Fibroblast of skin of abdomen (primary cell): ENCODE data around the gene RARG.

Source experiments
- DNase-seq: peaks from one replicate; pipeline ENCODE4 v3.0.0-alpha.2; 2013

The RARG gene

DNA sequence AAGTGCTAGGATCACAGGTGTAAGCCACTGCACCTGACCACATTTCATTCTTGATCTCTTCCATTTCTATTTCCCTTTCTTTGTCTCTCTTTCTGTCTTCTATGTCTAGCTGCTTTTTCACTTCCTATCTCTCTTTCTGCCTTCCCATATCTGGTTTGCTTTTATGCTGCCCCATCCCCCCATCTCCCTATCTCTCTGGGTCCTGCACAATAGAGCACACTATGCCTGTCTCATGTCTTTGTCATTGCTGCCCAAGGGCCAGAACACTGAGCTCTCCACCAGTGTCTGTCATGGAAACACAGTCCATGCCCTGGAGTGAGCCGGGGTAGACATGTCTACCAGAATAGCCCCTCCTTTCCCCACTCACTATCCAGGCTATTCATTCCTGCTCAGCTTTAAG lies 12.3 kb upstream of the RARG start:
- DNase-seq: no peak

DNA sequence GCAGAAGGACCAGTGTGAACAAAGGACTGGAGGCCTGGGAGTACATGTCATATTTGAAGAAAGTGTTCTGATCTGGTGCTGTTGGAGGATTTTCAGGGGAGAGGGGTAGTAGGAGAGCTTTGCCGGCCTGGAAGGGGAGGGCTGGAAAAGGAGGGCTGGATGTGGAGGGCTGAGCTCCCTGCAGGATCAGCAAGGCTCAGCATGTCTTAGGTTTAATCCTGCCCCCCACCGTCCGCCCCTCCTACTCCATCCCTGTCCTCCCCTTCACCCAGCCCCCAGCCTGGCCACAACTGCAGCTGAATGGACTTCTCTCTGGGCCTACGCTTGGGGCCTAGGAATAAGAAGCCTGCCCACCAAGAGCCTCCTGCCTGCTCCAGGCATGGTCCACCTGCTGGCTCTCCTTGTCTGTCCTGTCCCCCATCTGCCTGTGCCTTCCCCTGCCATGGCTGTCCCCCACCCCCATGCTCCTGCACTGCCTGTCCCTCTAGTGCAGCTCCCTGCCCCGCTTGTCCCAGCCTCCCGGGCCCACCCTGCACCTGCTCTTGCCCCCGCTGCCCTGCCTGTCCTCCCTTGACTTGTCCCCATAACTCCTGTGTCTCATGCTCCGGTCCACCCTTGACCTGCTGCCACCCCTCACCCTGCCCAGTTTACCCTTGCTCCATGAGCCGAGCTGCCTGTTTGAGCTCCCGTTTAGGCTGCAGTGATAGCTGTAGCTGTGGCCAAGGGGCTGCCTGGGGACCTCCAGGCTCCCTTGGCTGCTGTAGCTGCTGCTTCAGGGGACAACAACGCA lies 9.8 kb upstream of the RARG start:
- DNase-seq: no peak

DNA sequence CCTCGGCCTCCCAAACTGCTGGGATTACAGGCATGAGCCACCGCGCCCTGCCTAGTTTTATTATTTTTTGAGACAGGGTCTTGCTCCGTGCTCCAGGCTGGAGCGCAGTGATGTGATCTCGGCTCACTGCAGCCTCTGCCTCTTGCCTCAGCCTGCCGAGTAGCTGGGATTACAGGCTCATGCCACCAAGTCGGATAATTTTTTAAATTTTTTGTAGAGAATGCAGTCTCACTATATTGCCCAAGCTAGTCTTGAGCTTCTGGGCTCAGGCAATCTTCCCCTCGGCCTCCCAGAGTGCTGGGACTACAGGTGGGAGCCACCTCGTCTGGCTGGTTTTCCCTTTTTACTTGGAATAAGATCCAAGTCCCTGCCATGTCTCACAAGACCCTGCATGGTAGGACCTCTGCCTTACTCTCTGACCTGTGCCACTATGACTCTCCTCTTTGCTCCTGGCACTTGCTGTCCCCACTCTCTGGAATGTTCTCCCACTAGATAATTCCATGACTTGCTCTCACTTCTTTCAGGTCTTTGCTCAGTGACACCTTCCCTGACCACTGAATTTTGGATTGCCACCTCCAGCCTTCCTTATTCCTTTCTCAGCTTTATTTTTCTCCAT lies 7.7 kb upstream of the RARG start:
- no peak for DNase-seq

DNA sequence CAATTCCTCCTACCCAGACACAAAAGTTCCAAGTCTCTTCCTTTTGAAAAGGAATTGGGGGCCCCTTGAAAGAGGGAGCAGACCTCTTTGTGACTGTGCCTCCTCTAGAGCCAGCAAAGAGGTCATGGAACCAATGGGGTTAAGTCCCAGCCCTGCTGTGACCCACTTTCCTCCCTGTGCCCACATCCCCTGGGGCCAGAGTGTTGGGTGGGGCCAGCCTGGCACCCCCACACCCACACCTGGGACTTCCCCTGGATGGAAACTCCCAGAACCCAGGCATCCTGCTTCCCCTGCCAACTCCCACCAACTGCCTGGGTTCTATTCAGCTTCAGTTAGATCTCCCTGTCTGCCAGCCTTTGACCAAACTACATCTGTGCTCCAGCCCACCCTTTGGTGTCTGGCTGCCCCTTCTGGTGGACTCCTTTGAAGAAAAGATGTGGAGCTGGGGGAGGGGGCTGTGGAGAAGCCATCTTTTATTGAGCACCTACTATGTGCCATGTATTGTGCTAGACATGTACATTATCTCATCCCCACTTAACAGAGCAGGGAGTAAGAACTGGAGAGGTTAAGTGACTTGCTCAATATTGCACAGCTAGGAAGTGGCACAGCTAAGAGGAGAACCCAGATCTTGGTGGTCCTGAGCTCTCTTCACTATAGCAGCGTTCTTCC lies 4.6 kb upstream of the RARG start:
- DNase-seq: no peak

DNA sequence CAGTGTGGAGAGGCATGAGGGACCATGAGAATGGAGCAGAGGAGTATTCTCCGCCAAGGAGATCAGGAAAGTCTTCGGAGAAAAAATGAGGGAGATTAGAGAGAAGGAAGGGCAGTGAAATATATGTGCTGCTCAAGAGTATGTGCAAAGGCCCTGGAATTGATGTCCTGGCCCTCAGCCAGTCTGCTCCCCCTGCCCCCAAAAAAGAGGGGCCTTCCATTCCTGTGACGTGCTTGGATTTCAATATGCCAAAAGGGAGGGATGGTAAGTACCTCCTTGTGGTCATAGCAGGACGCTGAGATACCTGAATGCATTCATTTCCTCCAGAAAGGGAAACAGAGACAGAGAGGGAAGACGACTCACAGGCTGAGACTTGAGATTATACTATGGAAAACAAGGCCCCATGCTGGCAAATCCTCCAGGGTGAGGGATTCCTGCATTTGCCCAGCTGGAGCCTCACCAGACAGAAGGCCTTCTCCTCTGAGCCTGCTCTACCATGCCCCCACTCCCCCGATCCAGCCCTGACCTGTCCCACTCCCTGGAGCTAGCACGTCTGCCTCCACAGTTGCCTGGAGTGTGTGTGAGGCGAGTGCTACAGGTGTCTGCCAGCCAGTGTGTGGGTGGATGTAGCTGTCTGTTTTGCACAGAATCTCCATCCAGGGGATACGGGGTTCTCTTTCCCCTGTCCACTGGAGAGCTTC lies 3.9 kb upstream of the RARG start:
- no peak for DNase-seq

DNA sequence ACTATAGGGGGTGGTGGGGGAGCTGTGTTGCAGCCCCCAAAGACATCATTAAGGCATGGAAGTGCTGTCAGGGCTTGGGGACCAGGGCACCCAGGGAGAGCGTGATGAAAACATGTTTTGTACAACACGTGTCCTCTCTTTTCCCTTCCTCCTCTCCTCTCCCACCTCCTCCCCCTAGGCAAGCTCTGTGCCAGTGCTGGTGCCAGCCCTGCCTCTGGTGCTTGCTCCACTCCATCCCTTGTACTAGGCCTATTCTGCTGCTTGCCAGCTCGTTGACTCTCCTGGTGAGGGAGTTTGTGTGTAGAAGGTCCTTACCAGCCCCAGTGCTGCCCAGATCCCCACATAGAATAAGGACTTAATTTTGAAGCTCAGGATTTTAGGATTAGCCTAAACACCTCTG lies 3.2 kb upstream of the RARG start:
- DNase-seq: no peak

DNA sequence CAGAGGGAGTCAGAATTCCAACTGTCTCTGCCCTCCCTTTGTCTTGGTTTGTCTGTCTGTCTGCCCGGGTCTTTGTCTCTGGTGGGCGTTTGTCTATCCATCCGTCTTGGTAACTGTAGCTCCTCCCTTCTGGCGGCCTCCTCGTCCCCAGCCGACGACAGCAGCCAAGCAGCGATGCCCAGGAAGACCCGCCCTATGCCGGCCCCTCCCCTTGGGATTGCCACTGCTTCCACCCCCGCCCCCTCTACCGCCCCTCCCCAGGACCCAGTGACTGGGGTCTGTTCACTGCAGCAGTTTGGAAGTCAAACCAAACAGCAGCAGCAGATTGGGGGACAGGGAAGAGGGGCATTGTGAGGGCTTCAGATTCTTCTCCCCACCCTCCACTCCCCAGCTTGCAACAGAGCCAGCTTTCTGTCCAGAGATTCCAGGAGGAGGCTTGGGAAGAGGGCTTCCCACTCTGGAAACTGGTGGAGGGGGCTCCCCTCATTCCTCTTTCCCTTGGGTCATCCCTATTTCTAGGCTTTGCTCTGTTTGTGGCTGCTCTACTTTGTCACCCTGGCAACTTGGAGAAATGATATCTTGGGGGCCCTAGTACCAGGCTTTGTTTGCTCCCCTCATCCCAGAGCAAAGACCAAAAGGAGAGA lies 2.4 kb upstream of the RARG start:
- no peak for DNase-seq

DNA sequence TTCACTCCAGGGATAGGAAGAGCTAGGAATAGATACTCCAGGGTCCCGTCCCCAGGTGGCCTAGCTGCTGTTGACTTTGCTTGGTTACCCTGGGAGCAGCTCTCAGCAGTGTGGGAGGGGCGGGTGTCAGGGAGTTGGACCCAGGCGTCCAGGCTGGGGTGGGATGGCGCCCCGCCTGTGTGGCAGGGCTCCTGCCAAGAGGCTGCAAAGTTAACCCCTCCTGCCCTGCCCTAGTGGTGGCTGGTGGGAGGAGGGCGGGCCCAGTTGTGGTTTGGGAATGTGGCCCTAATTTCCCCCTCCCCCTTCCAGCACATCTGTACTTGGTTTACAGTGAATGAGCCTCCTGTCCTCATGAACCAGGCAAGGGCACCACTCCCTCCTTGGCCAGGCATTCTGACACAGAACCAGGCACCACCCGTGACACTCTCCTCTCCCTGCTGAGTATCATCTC lies 1.7 kb upstream of the RARG start:
- no peak for DNase-seq

DNA sequence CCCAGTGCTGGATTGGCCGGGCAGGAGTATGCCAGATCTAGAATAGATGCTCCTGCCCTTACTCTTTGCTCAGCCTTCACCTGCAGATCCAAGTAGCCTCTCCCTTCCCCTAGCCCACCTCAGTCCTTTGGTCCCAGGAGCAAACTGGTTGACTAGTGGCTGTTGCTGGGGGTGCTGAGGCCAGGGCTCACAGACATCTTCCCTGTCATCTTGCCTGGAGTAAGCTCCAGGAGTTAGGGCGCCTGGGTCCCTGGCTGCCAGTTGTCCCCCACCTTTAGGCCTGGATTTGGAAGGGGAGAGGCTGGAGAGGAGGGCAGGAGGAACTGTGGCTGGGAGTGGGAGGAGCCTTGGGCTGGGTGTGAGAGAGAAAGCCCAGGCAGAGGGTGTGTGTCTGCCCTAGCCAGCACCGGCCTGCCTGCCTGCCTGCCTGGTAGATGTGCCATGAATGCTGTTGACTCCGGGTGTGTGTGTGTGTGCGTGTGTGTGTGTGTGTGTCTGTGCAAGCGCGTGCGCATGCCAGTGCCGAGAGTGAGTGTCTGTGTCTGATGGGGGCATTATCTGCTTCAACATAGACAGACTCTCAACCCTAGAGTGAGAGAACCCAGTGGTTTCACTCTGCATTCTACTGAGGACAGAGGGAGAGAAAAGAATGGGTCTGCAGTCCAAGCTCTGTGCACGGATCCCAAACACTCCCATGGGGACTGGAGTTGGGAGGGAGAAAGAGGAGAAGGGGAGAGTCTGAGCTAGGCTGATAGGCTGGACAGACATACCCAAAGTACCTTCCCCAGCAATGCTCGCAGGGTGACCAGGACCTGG lies 845 bp upstream of the RARG start:
- DNase-seq: peak; percentile 39

DNA sequence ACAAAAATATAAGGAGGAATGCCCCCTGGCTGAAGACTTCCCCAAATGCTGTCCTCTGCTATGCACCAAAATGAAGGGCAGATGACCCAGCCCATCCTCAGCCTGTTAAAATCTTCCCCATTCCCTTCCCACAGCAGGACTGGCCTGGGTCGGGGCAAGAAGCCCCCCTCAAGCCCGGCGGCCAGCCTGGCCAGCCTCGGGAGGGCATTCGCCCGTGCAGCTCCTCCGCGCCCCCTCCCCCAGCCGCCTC lies 413 bp downstream of the RARG start:
- DNase-seq: no peak

DNA sequence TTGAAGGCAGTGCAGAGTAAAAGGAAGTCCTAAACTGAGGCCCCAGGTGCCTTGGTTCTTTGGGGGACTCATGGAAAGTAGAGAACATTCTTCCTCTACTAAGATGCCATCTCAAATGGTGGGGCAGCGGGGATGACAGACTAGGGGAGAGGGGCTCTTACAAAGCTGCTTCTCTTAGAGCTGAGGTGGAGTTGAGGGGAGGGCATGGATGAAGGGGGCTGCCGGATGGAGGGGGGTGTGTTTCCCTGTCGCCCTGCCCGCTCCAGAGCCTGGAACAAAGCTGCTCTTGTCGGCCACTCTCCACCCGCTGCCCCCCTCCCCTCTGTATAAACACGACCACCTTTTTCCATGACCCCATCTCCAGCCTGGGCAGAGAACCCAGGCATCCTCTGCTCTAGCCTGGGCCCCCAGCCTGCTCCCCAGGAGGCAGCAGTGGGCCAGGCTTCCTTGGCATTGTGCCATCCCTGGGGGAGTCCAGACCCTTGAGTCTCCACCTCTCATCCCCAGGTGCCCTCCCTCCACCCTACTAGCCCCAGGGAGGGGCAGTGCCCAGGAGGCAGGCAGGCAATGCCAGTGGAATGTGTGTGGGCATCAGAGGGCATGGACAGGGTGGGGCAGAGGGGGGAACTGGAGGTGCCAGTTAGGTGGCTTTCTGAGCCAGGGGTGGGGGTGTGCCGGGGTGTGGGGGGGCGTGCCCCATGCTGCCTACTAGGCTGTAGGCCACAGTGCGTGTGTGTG lies 1.7 kb downstream of the RARG start:
- no peak for DNase-seq

DNA sequence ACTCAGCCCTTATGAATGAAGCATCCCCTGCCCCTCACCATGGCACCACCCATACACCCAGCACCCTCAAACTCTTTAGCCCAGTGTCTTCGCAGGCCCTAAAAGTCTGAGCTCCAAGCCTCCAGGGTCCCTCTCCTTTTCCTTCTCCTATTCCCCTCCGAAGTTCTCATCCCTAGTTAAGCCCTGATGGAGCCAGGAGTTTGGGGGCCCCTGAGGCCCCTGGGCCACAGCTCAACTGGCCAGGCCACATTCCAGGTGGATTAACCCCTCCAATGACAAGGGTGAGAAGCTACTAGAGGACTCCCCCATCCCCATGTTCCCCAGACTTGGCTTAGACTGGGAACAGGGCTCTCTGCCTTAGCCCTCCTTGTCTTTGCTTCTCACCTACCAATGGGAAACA lies 2.6 kb downstream of the RARG start:
- no peak for DNase-seq

DNA sequence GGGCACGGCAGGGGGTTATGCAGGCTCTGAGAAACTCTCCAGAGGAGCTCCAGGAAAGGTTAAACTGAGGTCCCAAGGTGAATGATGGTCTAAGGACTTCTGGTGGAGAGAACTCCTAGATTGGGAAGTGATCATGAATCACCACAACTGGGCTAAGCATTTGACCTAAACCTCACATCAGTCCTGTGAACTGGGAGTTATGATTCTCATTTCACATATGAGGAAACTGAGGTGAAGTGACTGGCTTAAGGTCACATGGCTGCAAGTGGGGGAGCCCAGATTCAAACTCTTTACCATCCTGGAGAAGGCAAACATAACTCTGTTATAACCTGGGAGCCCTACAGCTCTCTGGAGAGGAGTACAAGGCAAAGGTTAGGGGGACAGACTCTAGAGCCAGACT lies 4.2 kb downstream of the RARG start:
- no peak for DNase-seq

DNA sequence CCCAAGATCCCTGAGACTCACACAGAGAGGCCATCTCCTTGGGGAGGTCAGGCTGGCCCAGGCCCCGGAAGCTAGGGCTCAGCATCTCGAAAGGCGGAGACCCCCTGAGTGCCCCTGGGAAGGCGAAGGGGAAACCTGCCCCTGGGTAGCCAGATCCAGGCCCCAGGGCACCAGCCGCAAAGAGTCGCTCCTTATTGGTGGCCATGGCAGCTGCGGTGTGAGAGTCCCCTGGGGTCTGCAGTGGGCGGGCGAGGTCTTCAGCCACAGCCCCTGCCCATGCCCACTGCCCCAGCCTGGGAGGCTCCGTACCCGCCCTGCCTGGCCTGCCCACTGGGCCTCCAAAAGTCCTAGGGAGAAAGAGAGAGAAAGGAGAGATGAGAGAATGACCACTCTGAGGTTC lies 4.7 kb downstream of the RARG start:
- no peak for DNase-seq

DNA sequence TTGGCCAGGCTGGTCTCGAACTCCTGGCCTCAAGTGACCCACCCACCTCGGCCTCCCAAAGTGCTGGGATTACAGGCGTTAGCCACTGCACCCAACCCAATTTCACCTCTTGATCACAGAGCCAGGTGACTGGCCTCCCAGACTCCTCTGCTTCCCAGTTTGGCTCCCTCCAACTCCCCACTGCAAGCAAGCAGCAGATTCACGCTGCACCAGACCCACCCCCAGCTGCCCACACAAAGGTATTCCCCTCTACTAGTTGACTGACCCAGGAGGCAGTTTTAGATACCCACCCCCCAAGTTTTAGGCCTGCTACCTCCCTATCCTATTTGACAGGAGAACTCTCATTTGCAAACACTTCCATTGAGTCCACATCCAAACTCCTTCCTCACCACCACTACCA lies 5.2 kb downstream of the RARG start:
- DNase-seq: no peak

DNA sequence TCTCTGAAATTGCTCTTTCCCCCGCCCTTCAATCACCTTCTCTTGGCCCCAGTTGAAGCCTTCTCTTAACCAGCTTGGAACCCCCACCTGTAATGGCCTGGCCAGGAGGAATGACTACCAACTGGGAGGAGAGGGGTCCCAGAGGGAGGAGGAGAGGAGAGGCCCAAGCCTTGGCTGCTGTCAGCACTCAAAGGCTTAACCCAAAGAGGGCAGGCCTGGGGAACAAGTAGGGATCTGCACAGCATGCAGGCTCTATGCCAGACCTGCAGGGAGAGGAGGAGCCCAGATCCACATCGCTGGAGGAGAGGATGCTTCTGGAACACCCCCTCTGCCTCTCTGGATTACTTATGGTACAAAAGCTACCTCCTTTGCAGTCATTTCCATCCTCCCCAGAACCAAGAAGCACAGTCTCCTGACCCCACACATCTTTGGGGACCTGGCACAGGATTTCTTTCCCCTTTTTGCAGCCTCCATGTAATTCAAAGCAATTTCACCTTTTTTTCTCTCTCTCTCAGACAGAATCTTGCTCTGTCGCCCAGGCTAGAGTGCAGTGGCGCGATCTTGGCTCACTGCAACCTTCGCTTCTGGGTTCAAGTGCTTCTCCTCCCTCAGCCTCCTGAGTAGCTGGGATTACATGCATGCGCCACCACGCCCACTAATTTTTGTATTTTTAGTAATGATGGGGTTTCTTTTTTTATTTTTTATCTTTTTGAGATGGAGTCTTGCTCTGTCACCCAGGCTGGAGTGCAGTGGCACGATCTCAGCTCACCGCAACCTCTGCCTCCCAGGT lies 6.2 kb downstream of the RARG start:
- no peak for DNase-seq

DNA sequence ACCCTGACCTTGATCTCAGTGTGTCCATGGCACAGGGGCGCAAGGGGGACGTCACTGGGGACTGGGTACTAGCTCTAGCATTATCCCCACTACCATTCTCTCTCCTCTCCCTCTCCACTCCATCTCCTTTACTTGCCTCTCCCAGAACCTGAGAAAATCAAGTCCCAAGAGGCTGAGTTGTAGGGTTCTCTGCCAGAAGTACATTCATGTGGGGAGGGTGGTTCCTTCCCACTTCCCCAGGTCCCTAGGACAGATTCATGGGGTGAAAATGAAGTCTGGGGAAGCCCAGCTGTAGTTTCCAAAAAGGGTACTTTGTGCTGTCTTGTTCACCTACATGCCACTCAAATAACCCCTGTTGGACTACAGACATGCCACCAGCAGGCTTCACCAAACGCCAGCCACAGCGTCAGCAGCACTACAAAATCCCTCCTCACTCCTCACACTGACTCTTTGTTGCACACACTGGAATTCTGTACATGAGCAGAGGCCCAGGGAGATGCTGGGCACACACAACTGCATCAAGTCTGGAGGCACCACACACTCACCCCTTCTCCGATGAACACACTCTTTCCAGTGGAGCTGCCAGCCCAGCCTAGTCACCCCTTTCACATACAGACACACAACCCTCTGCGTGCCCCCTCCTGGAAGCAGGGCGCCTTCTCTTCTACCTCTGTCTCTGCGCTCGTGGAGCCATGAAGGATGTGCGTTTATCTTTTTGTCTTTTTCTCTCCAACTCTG lies 6.9 kb downstream of the RARG start:
- DNase-seq: no peak

DNA sequence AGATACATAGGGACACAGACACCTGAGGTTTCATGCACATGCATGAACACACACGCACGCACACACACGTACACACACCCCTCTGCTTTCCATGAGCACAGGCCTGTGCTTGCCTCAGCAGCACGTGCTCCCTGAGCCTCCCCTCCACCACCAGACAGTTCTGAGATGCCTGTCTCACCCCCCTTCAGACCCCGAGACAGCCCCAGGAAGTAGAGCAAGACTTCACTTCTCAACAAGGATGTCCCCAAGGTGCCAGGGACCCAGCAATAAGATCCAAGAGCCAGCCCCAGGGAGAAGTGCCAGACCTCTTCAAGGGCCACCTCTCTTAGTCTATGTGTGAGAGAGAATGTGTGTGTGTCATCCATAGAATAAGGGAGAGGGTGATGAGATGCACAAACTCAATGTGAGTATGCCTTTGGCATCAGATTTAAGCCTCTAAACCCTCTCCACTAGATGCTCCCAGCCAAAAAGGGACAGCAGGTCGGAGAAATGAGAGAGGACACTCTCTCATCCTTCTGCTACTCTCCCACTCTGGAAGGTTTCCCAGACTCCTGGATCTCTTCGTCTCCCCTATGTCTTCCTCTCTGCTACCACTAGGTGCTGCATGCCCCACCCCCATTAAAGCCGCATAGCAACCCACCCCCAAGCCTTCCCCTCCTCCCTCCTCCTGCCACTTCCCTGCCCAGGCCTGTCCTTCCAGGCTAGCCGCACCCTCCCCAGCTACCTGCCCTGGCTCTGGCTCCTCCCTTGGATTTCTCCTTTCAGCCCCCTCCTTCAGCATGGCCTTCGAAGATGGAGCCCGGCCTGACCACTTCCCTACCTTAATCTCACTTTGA lies 7.7 kb downstream of the RARG start:
- peak; percentile 57 for DNase-seq
